Tibial artery (tissue), 4 donors: Measurements from ENCODE around the gene MID2.

Experiments
- DNase-seq, 2 donors: peaks; one replicate each; pipeline ENCODE4 v3.0.0-alpha.2; 2019
- H3K27ac ChIP-seq, 2 donors: fragments of 200-600 bp; sonication (generic) in 1 of 2; 1 replicate in 1 of 2; 2 replicates in 1 of 2; pipeline ENCODE4 v1.5.1; 2018 to 2019; ENCODE audit warnings: mild to moderate bottlenecking in 1 of 2
- H3K27me3 ChIP-seq, 2 donors: fragments of 200-600 bp; sonication (generic) in 1 of 2; one replicate each; pipeline versions ENCODE4 v1.5.1 to v1.6.0; 2016 to 2019
- H3K36me3 ChIP-seq, 3 donors: fragments of 200-600 bp; sonication (generic) in 2 of 3; one replicate each; pipeline ENCODE4 v1.5.1; 2016 to 2019; ENCODE audit warnings: mild to moderate bottlenecking in 2 of 3
- H3K4me1 ChIP-seq, 4 donors: fragments of 200-600 bp; sonication (generic) in 2 of 4; 1 replicate in 3 of 4; 2 replicates in 1 of 4; pipeline ENCODE4 v1.5.1; 2016 to 2019
- H3K4me3 ChIP-seq, 2 donors: fragments of 200-600 bp; sonication (generic) in 1 of 2; 1 replicate in 1 of 2; 2 replicates in 1 of 2; pipeline ENCODE4 v1.5.1; 2018 to 2019; ENCODE audit warnings: mild to moderate bottlenecking in 2 of 2
- H3K9me3 ChIP-seq, 3 donors: fragments of 200-600 bp; sonication (generic) in 1 of 3; one replicate each; pipeline ENCODE4 v1.5.1; 2016 to 2019
- intact Hi-C: fragments of 100-400 bp; cut with DNase I; formaldehyde crosslinking; loops from one replicate; pipeline ENCODE4 v1.15.0; 2023; ENCODE audit warnings: low total_unique reads
- TF ChIP-seq, protein P1 (sequence below), 2 experiments: fragments of 200-600 bp in 1 of 2; fragments of 450-650 bp in 1 of 2; IDR thresholded peaks; one replicate each; pipeline ENCODE4 v1.5.1; 2017 to 2019; ENCODE audit warnings: antibody characterized with exemption in 2 of 2, mild to moderate bottlenecking in 1 of 2, moderate library complexity in 1 of 2

The MID2 gene

GRCh38 chrX:107826238-107827029 is 768 bp downstream of the MID2 start:
- Histone ChIP-seq H3K27me3 (no peaks in the 10 kb centered on the region), H3K9me3 (no peaks in the 10 kb centered on the region), H3K4me3 (peak overlapping the region; percentile 66 to 71), H3K36me3 (no peaks in the 10 kb centered on the region), H3K27ac (peak overlapping the region; percentile 96), H3K4me1 (peaks cover 0 to 4% (median 0%) of the 10 kb centered on the region in 4 donors)
- intact Hi-C loops: no loop called here
- DNase-seq: peak in 1 of 2 donors; percentile 63
- TF ChIP-seq, protein P1, sequence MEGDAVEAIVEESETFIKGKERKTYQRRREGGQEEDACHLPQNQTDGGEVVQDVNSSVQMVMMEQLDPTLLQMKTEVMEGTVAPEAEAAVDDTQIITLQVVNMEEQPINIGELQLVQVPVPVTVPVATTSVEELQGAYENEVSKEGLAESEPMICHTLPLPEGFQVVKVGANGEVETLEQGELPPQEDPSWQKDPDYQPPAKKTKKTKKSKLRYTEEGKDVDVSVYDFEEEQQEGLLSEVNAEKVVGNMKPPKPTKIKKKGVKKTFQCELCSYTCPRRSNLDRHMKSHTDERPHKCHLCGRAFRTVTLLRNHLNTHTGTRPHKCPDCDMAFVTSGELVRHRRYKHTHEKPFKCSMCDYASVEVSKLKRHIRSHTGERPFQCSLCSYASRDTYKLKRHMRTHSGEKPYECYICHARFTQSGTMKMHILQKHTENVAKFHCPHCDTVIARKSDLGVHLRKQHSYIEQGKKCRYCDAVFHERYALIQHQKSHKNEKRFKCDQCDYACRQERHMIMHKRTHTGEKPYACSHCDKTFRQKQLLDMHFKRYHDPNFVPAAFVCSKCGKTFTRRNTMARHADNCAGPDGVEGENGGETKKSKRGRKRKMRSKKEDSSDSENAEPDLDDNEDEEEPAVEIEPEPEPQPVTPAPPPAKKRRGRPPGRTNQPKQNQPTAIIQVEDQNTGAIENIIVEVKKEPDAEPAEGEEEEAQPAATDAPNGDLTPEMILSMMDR (IDR thresholded peaks at IDR 0.05): no peak

DNA sequence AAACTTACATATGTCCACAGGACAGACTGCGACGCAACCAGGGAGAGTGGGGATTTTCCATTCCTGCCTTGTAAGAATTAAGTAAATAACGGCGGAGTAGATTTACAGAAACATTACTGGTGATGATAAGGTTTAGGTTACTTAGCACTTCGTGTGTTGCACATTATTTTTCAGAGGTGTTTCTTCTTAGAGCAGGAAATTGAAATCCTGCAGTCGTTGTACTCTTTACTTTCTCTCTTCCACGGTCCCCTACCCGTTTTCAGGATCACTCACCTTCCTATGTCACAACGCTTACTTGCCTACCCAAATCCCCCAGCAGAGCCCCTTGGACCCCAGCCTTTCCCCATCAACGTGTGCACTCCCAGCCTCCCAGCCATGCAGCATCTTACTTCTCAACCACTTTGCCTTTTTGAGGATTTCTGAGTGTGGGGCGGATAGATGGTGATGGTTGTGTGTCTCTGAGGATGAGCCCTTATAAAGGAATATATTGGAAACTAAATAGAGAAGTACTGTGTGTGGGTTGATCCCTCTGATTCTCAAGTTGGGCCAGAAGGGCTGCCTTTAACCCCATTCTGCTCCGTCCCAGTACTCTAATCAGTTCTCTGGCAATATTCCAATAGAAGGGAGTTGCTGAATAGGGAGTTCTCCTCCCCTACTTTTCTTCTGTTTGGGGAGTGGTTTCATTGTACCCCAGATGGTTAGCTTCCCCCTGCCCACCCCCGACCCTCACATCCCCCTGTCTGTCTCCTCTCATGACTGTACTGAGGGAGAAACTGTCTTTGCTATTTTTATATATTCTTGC is 1.6 kb downstream of the MID2 start:
- H3K9me3 ChIP-seq: no peaks in the 10 kb centered on the region
- DNase-seq: no peak
- TF ChIP-seq, protein P1 (IDR thresholded peaks at IDR 0.05): no peak
- H3K27me3 ChIP-seq: no peaks in the 10 kb centered on the region
- peak overlapping the region; percentile 66 to 71 for H3K4me3 ChIP-seq
- peaks cover 0 to 4% (median 0%) of the 10 kb centered on the region in 4 donors for H3K4me1 ChIP-seq
- no peaks in the 10 kb centered on the region for H3K36me3 ChIP-seq
- intact Hi-C loops: no loop called here
- peak overlapping the region; percentile 96 for H3K27ac ChIP-seq

DNA sequence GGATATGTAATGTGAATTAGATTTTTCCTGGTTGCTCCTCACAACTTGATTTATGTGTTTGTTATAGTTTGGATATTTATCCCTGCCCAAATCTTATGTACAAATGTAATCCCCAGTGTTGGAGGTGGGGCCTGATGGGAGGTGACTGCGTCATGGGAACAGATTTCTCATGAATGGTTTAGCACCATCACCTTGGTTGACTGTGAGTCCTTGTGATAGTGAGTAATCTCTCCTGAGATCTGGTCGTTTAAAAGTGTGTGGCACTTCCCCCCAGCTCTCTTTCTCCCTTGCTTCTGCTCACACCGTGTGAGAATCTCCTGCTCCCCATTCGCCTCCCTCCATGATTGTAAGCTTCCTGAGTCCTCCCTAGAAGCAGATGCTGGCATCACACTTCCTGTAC is 2.2 kb downstream of the MID2 start:
- TF ChIP-seq, protein P1 (IDR thresholded peaks at IDR 0.05): no peak
- Histone ChIP-seq H3K27me3 (no peaks in the 10 kb centered on the region), H3K4me1 (peaks cover 0 to 4% (median 0%) of the 10 kb centered on the region in 4 donors), H3K9me3 (no peaks in the 10 kb centered on the region), H3K4me3 (peak overlapping the region in 1 of 2 donors; percentile 71), H3K36me3 (no peaks in the 10 kb centered on the region), H3K27ac (peak overlapping the region; percentile 96)
- intact Hi-C loops: no loop called here
- no peak for DNase-seq

DNA sequence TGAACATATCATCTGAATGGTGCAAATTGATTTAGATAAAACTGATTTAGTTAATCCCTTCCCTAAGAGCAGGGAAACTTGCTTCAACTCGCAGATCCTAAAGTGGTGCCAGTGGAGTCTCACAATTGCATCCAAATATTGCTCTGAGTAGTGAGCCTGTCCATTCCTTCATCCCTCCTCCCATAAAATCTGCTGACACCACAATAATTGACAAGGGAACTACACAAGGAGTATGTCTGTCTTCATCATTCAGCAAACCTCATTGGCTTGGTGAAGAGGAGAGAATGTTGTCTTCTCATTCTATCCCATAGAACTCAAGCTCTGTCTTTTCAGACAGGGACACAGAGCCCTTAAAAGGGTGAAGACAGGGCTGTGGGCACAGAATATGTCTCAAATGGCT is 4.2 kb downstream of the MID2 start:
- Histone ChIP-seq H3K4me1 (peaks cover 0 to 4% (median 0%) of the 10 kb centered on the region in 4 donors), H3K27ac (no peak overlapping the region), H3K4me3 (no peak overlapping the region), H3K9me3 (no peaks in the 10 kb centered on the region), H3K27me3 (no peaks in the 10 kb centered on the region), H3K36me3 (no peaks in the 10 kb centered on the region)
- TF ChIP-seq, protein P1 (IDR thresholded peaks at IDR 0.05): no peak
- intact Hi-C loops: no loop called here
- no peak for DNase-seq

GRCh38 chrX:107831071-107831730 is 5.5 kb downstream of the MID2 start:
- Histone ChIP-seq H3K4me3 (no peak overlapping the region), H3K27ac (no peak overlapping the region), H3K4me1 (peaks cover 0 to 4% (median 0%) of the 10 kb centered on the region in 4 donors), H3K36me3 (no peaks in the 10 kb centered on the region), H3K27me3 (no peaks in the 10 kb centered on the region), H3K9me3 (no peaks in the 10 kb centered on the region)
- intact Hi-C loops: no loop called here
- DNase-seq: no peak
- TF ChIP-seq, protein P1 (IDR thresholded peaks at IDR 0.05): no peak
